ENCODE data around the gene PRXL2A.

The PRXL2A gene

GRCh38 chr10:80400136-80400804 is 8.1 kb upstream of the PRXL2A start:
- ChIA-PET CTCF (no interaction called here), POLR2A (no interaction called here)
- Histone ChIP-seq H3K4me1 (ENCODE audit: control insufficient read depth, insufficient read depth, low read length) (no peaks in the 10 kb centered on the region), H3K4me3 (ENCODE audit: low read depth, low read length) (no peak overlapping the region), H3K27ac (ENCODE audit: extremely low read depth, low read depth, low read length) (no peak overlapping the region), H3K9me3 (ENCODE audit: control insufficient read depth, insufficient read depth, low read depth, low read length) (no peaks in the 10 kb centered on the region), H3K36me3 (ENCODE audit: control insufficient read depth in 2 of 2, insufficient read depth in 1 of 2, low read length in 2 of 2) (no peaks in the 10 kb centered on the region)
- no peak for TF ChIP-seq ZNF530 (tag by site-specific recombination; IDR thresholded peaks at IDR 0.05; ENCODE audit: low read depth)
- TF ChIP-seq HOXD13 (CRISPR knock-in tag; IDR thresholded peaks at IDR 0.05; ENCODE audit: borderline replicate concordance), result no peak
- TF ChIP-seq ZNF133 (tag by site-specific recombination; IDR thresholded peaks at IDR 0.05), result no peak
- TF ChIP-seq ZNF585B (tag by site-specific recombination; IDR thresholded peaks at IDR 0.05), result no peak
- TF ChIP-seq ZNF175 (tag by site-specific recombination; IDR thresholded peaks at IDR 0.05), result no peak
- no peak for TF ChIP-seq MZF1 (tag by site-specific recombination; IDR thresholded peaks at IDR 0.05; ENCODE audit: borderline replicate concordance)
- TF ChIP-seq ZNF184 (tag by site-specific recombination; IDR thresholded peaks at IDR 0.05), result no peak
- TF ChIP-seq ZBTB21 (tag by site-specific recombination; IDR thresholded peaks at IDR 0.05), result no peak
- no peak for TF ChIP-seq ZNF664 (tag by site-specific recombination; IDR thresholded peaks at IDR 0.05)
- TF ChIP-seq ZFP41 (tag by site-specific recombination; IDR thresholded peaks at IDR 0.05; ENCODE audit: borderline replicate concordance), result no peak
- TF ChIP-seq ZNF580 (tag by site-specific recombination; IDR thresholded peaks at IDR 0.05), result no peak
- no peak for TF ChIP-seq ZNF138 (tag by site-specific recombination; IDR thresholded peaks at IDR 0.05; ENCODE audit: borderline replicate concordance)
- TF ChIP-seq ZNF529 (tag by site-specific recombination; IDR thresholded peaks at IDR 0.05; ENCODE audit: insufficient replicate concordance), result no peak

GRCh38 chr10:80405035-80405434 is 3.3 kb upstream of the PRXL2A start:
- ChIA-PET POLR2A (no interaction called here), CTCF (interaction anchor here (0.6 to 1.5 kb wide), 2 partner anchors 18 to 39 kb away, joined by 3 read pairs; no protein-coding TSS in a partner anchor)
- H3K4me1 ChIP-seq (ENCODE audit: control insufficient read depth, insufficient read depth, low read length), result no peaks in the 10 kb centered on the region; the same call in 1 of the 2 replicates
- H3K27ac ChIP-seq (ENCODE audit: extremely low read depth, low read depth, low read length), result no peak overlapping the region
- H3K36me3 ChIP-seq (ENCODE audit: control insufficient read depth in 2 of 2, insufficient read depth in 1 of 2, low read length in 2 of 2), result peaks cover 0 to 1% of the 10 kb centered on the region in 2 experiments; a peak in 1 of 3 replicates
- H3K9me3 ChIP-seq (ENCODE audit: control insufficient read depth, insufficient read depth, low read depth, low read length), result no peaks in the 10 kb centered on the region
- no peak overlapping the region for H3K4me3 ChIP-seq (ENCODE audit: low read depth, low read length)
- TF ChIP-seq ZBTB21 (tag by site-specific recombination; IDR thresholded peaks at IDR 0.05) (no peak), ZNF701 (tag by site-specific recombination; IDR thresholded peaks at IDR 0.05) (no peak), ZNF132 (tag by site-specific recombination; IDR thresholded peaks at IDR 0.05; ENCODE audit: borderline replicate concordance) (no peak), ZNF530 (tag by site-specific recombination; IDR thresholded peaks at IDR 0.05; ENCODE audit: low read depth) (no peak), ZNF48 (tag by site-specific recombination; IDR thresholded peaks at IDR 0.05) (no peak)
- TF ChIP-seq, protein P1, sequence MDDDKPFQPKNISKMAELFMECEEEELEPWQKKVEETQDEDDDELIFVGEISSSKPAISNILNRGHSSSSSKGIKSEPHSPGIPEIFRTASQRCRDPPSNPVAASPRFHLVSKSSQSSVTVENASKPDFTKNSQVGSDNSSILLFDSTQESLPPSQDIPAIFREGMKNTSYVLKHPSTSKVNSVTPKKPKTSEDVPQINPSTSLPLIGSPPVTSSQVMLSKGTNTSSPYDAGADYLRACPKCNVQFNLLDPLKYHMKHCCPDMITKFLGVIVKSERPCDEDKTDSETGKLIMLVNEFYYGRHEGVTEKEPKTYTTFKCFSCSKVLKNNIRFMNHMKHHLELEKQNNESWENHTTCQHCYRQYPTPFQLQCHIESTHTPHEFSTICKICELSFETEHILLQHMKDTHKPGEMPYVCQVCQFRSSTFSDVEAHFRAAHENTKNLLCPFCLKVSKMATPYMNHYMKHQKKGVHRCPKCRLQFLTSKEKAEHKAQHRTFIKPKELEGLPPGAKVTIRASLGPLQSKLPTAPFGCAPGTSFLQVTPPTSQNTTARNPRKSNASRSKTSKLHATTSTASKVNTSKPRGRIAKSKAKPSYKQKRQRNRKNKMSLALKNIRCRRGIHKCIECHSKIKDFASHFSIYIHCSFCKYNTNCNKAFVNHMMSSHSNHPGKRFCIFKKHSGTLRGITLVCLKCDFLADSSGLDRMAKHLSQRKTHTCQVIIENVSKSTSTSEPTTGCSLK (tag by site-specific recombination; IDR thresholded peaks at IDR 0.05), result no peak
- TF ChIP-seq, protein P2, sequence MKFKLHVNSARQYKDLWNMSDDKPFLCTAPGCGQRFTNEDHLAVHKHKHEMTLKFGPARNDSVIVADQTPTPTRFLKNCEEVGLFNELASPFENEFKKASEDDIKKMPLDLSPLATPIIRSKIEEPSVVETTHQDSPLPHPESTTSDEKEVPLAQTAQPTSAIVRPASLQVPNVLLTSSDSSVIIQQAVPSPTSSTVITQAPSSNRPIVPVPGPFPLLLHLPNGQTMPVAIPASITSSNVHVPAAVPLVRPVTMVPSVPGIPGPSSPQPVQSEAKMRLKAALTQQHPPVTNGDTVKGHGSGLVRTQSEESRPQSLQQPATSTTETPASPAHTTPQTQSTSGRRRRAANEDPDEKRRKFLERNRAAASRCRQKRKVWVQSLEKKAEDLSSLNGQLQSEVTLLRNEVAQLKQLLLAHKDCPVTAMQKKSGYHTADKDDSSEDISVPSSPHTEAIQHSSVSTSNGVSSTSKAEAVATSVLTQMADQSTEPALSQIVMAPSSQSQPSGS (tag by site-specific recombination; IDR thresholded peaks at IDR 0.05; ENCODE audit: low read depth), result peak; percentile 57; the same call in 1 of the 2 replicates
